AG04450 (cell line): Measurements from ENCODE around the gene ECSCR. TPM values are rescaled to one million over a fixed set of nuclear protein-coding genes. Genes with fewer than 3 reads are reported as not detected.
"Not testable (repeated sequence)": the region's sequence is repeated elsewhere in the genome, so short reads cannot be mapped to it uniquely, and the experiment has no call there.

Source experiments
- CTCF ChIA-PET: fragments of 300-600, 350-600 bp; formaldehyde crosslinking; extraction: SDS; loops from one replicate; lab custom pipeline; 2022; ENCODE audit warnings: antibody characterized with exemption, inconsistent platforms; lab: Charles Lee
- POLR2A ChIA-PET: fragments of 350-600 bp; formaldehyde crosslinking; extraction: SDS; loops from one replicate; lab custom pipeline; 2021; ENCODE audit warnings: antibody characterized with exemption, inconsistent platforms; lab: Yijun Ruan, JAX
- DNase-seq: peaks from one replicate; pipeline ENCODE4 v3.0.0-alpha.2; 2011; ENCODE audit warnings: low read depth, low spot score
- H3K27ac ChIP-seq: one replicate; pipeline ENCODE4 v1.5.1; 2012; ENCODE audit warnings: low read depth, low read length, control low read depth
- H3K27me3 ChIP-seq: one replicate; pipeline ENCODE4 v1.6.0; 2012; ENCODE audit warnings: low read length; ENCODE audit not compliant: control insufficient read depth, insufficient read depth
- H3K4me3 ChIP-seq: 2 replicates; pipeline ENCODE4 v1.5.1; 2011; ENCODE audit warnings: mild to moderate bottlenecking, low read depth, low read length, control low read depth
- H3K9me3 ChIP-seq: 2 replicates; pipeline ENCODE4 v1.5.1; 2012; ENCODE audit warnings: low read length; ENCODE audit not compliant: control insufficient read depth, insufficient read depth
- polyA plus RNA-seq: library from polyadenylated mRNA; depleted of rRNA; stranded (reverse); fragments of >200 nt; gene quantifications from 2 replicates; pipeline ENCODE4 v1.2.3, GENCODE V29; 2011
- TF ChIP-seq, protein P1 (sequence below): IDR thresholded peaks from 2 replicates; pipeline ENCODE4 v1.5.1; 2011; ENCODE audit warnings: low read depth, low read length, control low read depth, inconsistent platforms

Gene ECSCR
- polyA plus RNA-seq, 1 experiment, result 0.82 TPM

- TF ChIP-seq, protein P1, sequence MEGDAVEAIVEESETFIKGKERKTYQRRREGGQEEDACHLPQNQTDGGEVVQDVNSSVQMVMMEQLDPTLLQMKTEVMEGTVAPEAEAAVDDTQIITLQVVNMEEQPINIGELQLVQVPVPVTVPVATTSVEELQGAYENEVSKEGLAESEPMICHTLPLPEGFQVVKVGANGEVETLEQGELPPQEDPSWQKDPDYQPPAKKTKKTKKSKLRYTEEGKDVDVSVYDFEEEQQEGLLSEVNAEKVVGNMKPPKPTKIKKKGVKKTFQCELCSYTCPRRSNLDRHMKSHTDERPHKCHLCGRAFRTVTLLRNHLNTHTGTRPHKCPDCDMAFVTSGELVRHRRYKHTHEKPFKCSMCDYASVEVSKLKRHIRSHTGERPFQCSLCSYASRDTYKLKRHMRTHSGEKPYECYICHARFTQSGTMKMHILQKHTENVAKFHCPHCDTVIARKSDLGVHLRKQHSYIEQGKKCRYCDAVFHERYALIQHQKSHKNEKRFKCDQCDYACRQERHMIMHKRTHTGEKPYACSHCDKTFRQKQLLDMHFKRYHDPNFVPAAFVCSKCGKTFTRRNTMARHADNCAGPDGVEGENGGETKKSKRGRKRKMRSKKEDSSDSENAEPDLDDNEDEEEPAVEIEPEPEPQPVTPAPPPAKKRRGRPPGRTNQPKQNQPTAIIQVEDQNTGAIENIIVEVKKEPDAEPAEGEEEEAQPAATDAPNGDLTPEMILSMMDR, result no peak
- CTCF ChIA-PET, result interaction anchor here (0.9 to 2.3 kb wide), 4 partner anchors 11 to 104 kb away, joined by 3 to 17 read pairs (median 7); partner anchors contain the start of gene PAIP2
- Histone ChIP-seq H3K4me3 (no peak overlapping the region), H3K9me3 (no peaks in the 10 kb centered on the region), H3K27ac (peak overlapping the region; percentile 39), H3K27me3 (no peaks in the 10 kb centered on the region)
- no peak for DNase-seq
- POLR2A ChIA-PET, result interaction anchor here (0.5 kb wide), 1 partner anchor 176 kb away, joined by 3 read pairs; no protein-coding TSS in a partner anchor
Measured at GRCh38 chr5:139410121-139410992, 52.2 kb downstream of the ECSCR start.

DNA sequence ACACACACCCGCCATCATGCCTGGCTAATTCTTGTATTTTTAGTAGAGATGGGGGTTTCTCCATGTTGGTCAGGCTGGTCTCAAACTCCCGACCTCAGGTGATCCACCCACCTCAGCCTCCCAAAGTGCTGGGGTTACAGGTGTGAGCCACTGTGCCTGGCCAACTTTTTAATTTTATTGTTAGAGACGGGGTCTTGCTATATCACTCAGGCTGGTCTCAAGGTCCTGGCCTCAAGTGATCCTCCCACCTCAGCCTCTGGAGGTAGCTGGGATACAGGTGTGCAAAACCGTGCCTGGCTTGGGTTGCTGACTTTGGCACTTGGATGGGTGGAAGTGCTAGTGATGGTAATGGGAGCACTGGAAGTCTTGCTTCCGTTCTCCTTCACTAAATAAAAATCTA is 53.4 kb downstream of the ECSCR start:
- H3K4me3 ChIP-seq, POLR2A ChIA-PET, H3K27ac ChIP-seq, H3K9me3 ChIP-seq, H3K27me3 ChIP-seq, DNase-seq: not testable (repeated sequence)
- CTCF ChIA-PET, result interaction anchor here (0.5 kb wide), 1 partner anchor 75 kb away, joined by 3 read pairs; no protein-coding TSS in a partner anchor

DNA sequence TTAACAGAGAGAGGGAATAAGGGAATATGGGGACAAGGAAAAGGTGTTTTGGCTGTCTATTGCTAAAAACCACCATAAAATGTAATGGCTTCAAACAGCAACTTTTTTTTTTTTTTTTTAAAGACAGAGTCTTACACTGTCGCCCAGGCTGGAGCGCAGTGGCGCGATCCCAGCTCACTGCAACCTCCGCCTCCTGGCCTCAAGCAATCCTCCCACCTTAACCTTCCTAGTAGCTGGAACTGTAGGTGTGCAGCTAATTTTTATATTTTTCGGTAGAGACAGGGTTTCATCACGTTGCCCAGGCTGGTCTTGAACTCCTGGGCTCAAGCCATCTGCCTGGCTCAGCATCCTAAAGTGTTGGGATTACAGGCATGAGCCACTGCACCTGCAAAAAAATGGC is 54.4 kb downstream of the ECSCR start:
- TF ChIP-seq, protein P1, result no peak
- no peak overlapping the region for H3K4me3 ChIP-seq
- H3K9me3 ChIP-seq, result no peaks in the 10 kb centered on the region
- CTCF ChIA-PET, result interaction anchor here (1.2 kb wide), 1 partner anchor 14 kb away, joined by 4 read pairs; no protein-coding TSS in a partner anchor
- no peak for DNase-seq
- no peaks in the 10 kb centered on the region for H3K27me3 ChIP-seq
- H3K27ac ChIP-seq, result no peak overlapping the region
- POLR2A ChIA-PET, result no interaction called here

DNA sequence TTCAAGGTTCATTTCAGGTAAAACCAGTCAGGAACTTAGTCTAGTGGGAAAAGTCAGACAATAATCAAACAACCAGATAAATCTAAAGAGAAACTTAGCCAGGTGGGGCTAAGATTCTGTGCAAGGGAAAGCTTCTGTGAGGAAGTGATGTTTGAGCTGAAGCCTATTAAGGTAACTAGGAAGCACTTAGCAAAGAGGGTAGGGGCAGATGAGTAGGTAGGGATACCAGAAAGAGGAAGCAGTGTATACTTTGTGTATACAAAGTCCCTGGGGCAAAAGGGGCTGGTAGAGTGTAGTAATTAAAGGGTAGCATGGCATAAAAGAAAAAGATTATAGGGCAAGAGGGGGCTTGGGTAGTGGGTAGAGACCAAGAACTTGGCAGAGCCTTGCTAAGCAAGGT is 55.0 kb downstream of the ECSCR start:
- no peak overlapping the region for H3K27ac ChIP-seq
- CTCF ChIA-PET, result interaction anchor here (1.2 kb wide), 1 partner anchor 15 kb away, joined by 4 read pairs; no protein-coding TSS in a partner anchor

DNA sequence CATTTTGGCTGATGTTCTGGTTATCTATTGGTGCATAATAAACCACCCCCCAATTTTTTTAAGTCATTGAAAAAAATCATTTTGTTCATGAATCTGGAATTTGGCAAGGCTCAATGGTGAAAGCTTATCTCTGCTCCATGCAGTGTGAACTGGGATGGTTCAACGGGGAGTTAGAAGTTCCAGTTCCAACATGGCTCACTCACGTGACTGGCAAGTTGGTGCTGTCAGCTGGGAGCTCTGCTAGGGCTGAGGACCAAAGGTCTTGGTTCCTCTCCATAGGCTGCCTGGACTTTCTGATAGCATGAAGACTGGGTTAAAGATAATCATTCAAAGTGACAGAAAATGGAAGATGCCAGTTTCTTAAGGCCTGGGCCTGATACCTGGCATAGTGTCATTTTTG is 55.6 kb downstream of the ECSCR start:
- CTCF ChIA-PET, result interaction anchor here (0.5 kb wide), 1 partner anchor 108 kb away, joined by 4 read pairs; no protein-coding TSS in a partner anchor
- POLR2A ChIA-PET, result no interaction called here
- no peaks in the 10 kb centered on the region for H3K9me3 ChIP-seq

More for the DNA sequence above, 55.0 kb downstream of the ECSCR start:
- Histone ChIP-seq H3K9me3 (no peaks in the 10 kb centered on the region), H3K4me3 (no peak overlapping the region), H3K27me3 (no peaks in the 10 kb centered on the region)
- POLR2A ChIA-PET, result no interaction called here
- DNase-seq, result no peak
- TF ChIP-seq, protein P1, result no peak

More for the DNA sequence above, 55.6 kb downstream of the ECSCR start:
- H3K27me3 ChIP-seq, result no peaks in the 10 kb centered on the region
- H3K4me3 ChIP-seq, result no peak overlapping the region
- H3K27ac ChIP-seq, result no peak overlapping the region
- no peak for DNase-seq
- TF ChIP-seq, protein P1, result no peak
